H9 (cell line): ENCODE data around the gene ABHD13. TPM values are rescaled to one million over a fixed set of nuclear protein-coding genes. Genes with fewer than 3 reads are reported as not detected.
A peak's percentile ranks its signal among the peaks of the same experiment; 100 is the strongest.

Experiments
- DNase-seq: peaks from one replicate; pipeline ENCODE4 v3.0.0-alpha.2; 2017
- H2AFZ ChIP-seq: one replicate; pipeline ENCODE4 v1.6.1; 2013; ENCODE audit warnings: mild to moderate bottlenecking, low read length, control low read depth, moderate library complexity
- H2AK5ac ChIP-seq: 2 replicates; pipeline ENCODE4 v1.6.1; 2013; ENCODE audit warnings: low read length, control low read depth, mixed read lengths; ENCODE audit not compliant: insufficient read length
- H2BK120ac ChIP-seq: one replicate; pipeline ENCODE4 v1.6.1; 2013; ENCODE audit warnings: low read depth, mild to moderate bottlenecking, low read length, control low read depth, inconsistent platforms; ENCODE audit not compliant: poor library complexity, severe bottlenecking
- H2BK12ac ChIP-seq: 2 replicates; pipeline ENCODE4 v1.6.1; 2013; ENCODE audit warnings: low read length, control low read depth, mixed read lengths, low read depth; ENCODE audit not compliant: insufficient read length
- H2BK15ac ChIP-seq: 2 replicates; pipeline ENCODE4 v1.6.1; 2013; ENCODE audit warnings: low read depth, low read length, control low read depth
- H2BK20ac ChIP-seq: one replicate; pipeline ENCODE4 v1.6.1; 2013; ENCODE audit warnings: low read depth, mild to moderate bottlenecking, low read length, control low read depth, inconsistent platforms; ENCODE audit not compliant: poor library complexity, severe bottlenecking
- H2BK5ac ChIP-seq: 2 replicates; pipeline ENCODE4 v1.6.1; 2013; ENCODE audit warnings: low read length, control low read depth, mixed read lengths; ENCODE audit not compliant: insufficient read length
- H3K14ac ChIP-seq: 2 replicates; pipeline ENCODE4 v1.6.1; 2013; ENCODE audit warnings: low read length, control low read depth; ENCODE audit not compliant: insufficient read depth
- H3K18ac ChIP-seq: 2 replicates; pipeline ENCODE4 v1.6.1; 2013; ENCODE audit warnings: low read depth, mild to moderate bottlenecking, mixed read lengths, low read length, control low read depth; ENCODE audit not compliant: insufficient read length
- H3K23ac ChIP-seq: 2 replicates; pipeline ENCODE4 v1.6.1; 2013; ENCODE audit warnings: low read length, control low read depth, mixed read lengths, low read depth; ENCODE audit not compliant: insufficient read length
- H3K23me2 ChIP-seq: 2 replicates; pipeline ENCODE4 v1.6.1; 2013; ENCODE audit warnings: low read depth, mild to moderate bottlenecking, mixed read lengths, low read length, control low read depth; ENCODE audit not compliant: insufficient read length, poor library complexity, severe bottlenecking
- H3K27ac ChIP-seq: 2 replicates; pipeline ENCODE4 v1.5.1; 2013; ENCODE audit warnings: low read length, control low read depth, mixed read lengths, low read depth; ENCODE audit not compliant: insufficient read length
- H3K27me3 ChIP-seq: 2 replicates; pipeline ENCODE4 v1.6.1; 2013; ENCODE audit warnings: low read length, control low read depth, inconsistent platforms; ENCODE audit not compliant: insufficient read depth
- H3K4ac ChIP-seq: 2 replicates; pipeline ENCODE4 v1.6.1; 2013; ENCODE audit warnings: low read depth, mild to moderate bottlenecking, control low read depth, inconsistent platforms, low read length, moderate library complexity
- H3K4me1 ChIP-seq: 2 replicates; pipeline ENCODE4 v1.6.1; 2013; ENCODE audit warnings: low read length, control low read depth, inconsistent platforms; ENCODE audit not compliant: insufficient read depth
- H3K4me2 ChIP-seq: 2 replicates; pipeline ENCODE4 v1.6.1; 2013; ENCODE audit warnings: low read length, control low read depth, mixed read lengths; ENCODE audit not compliant: insufficient read length, insufficient read depth
- H3K56ac ChIP-seq: 2 replicates; pipeline ENCODE4 v1.6.1; 2013; ENCODE audit warnings: low read depth, mild to moderate bottlenecking, mixed read lengths, low read length, control low read depth; ENCODE audit not compliant: insufficient read length
- H3K79me1 ChIP-seq: 2 replicates; pipeline ENCODE4 v1.6.1; 2013; ENCODE audit warnings: low read depth, mild to moderate bottlenecking, moderate library complexity, low read length, control low read depth, inconsistent platforms; ENCODE audit not compliant: insufficient read depth, poor library complexity, severe bottlenecking
- H3K79me2 ChIP-seq: 2 replicates; pipeline ENCODE4 v1.6.1; 2013; ENCODE audit warnings: low read length, control low read depth, inconsistent platforms; ENCODE audit not compliant: insufficient read depth
- H3K9ac ChIP-seq: 2 replicates; pipeline ENCODE4 v1.6.1; 2013; ENCODE audit warnings: low read length, control low read depth, mixed read lengths; ENCODE audit not compliant: insufficient read length; ENCODE audit errors: extremely low read depth
- H3K9me3 ChIP-seq: one replicate; pipeline ENCODE4 v1.6.1; 2013; ENCODE audit warnings: low read depth, low read length, inconsistent platforms; ENCODE audit not compliant: control insufficient read depth
- H3T11ph ChIP-seq: one replicate; pipeline ENCODE4 v1.6.1; 2013; ENCODE audit warnings: mild to moderate bottlenecking, low read length, control low read depth, inconsistent platforms
- H4K20me1 ChIP-seq: one replicate; pipeline ENCODE4 v1.6.1; 2013; ENCODE audit not compliant: control insufficient read depth, insufficient read length, insufficient read depth
- H4K5ac ChIP-seq: 2 replicates; pipeline ENCODE4 v1.6.1; 2013; ENCODE audit warnings: low read depth, mild to moderate bottlenecking, mixed read lengths, low read length, control low read depth; ENCODE audit not compliant: insufficient read length
- H4K8ac ChIP-seq: replicated peaks from 2 replicates; pipeline ENCODE4 v1.6.1; 2013; ENCODE audit warnings: low read length, control low read depth, mixed read lengths, low read depth; ENCODE audit not compliant: insufficient read length
- H4K91ac ChIP-seq: 2 replicates; pipeline ENCODE4 v1.6.1; 2013; ENCODE audit warnings: low read depth, mild to moderate bottlenecking, moderate library complexity, mixed read lengths, low read length, control low read depth; ENCODE audit not compliant: insufficient read length
- H3K27ac Mint-ChIP-seq, 3 experiments: 2 replicates in 2 of 3; 3 replicates in 1 of 3; pipeline ENCODE4 v1.8.0; 2020 to 2021; ENCODE audit warnings: mixed read lengths in 3 of 3, mild to moderate bottlenecking in 1 of 3, moderate library complexity in 1 of 3
- H3K27me3 Mint-ChIP-seq: 2 replicates; pipeline ENCODE4 v1.8.0; 2021; ENCODE audit warnings: low read depth, mild to moderate bottlenecking, moderate library complexity, mixed read lengths
- H3K36me3 Mint-ChIP-seq, 3 experiments: 2 replicates in 2 of 3; 3 replicates in 1 of 3; pipeline ENCODE4 v1.8.0; 2020 to 2021; ENCODE audit warnings: low read depth in 3 of 3, mixed read lengths in 3 of 3; ENCODE audit not compliant: insufficient read depth in 1 of 3
- H3K4me1 Mint-ChIP-seq, 2 experiments: 2 replicates each; pipeline ENCODE4 v1.8.0; 2020; ENCODE audit warnings: mixed read lengths in 2 of 2
- H3K4me3 Mint-ChIP-seq, 2 experiments: 2 replicates in 1 of 2; 3 replicates in 1 of 2; pipeline ENCODE4 v1.8.0; 2020 to 2021; ENCODE audit warnings: mild to moderate bottlenecking in 2 of 2, mixed read lengths in 2 of 2, moderate library complexity in 1 of 2
- H3K9me3 Mint-ChIP-seq, 2 experiments: 2 replicates in 1 of 2; 3 replicates in 1 of 2; pipeline ENCODE4 v1.8.0; 2020; ENCODE audit warnings: mild to moderate bottlenecking in 2 of 2, mixed read lengths in 2 of 2, moderate library complexity in 1 of 2
- whole genome bisulfite sequencing: extraction: QIAGEN DNeasy Blood & Tissue Kit; methylation state at CpG from one replicate; pipeline ENCODE4 v1.1.7; 2013; ENCODE audit warnings: missing lambda C conversion rate, low lambda C conversion rate, mixed read lengths; ENCODE audit not compliant: insufficient read length; ENCODE audit errors: extremely low coverage; 5-methylcytosine and 5-hydroxymethylcytosine counted together
- total RNA-seq: library from RNA; stranded (reverse); gene quantifications from 2 replicates; pipeline ENCODE4 v1.2.1, GENCODE V29; 2021
- TF ChIP-seq, protein P1 (sequence below): fragments of 200-600 bp; sonication (generic); conservative IDR thresholded peaks from 3 replicates; pipeline ENCODE4 v1.8.0; 2021; ENCODE audit warnings: antibody characterized with exemption, mild to moderate bottlenecking

Gene ABHD13
- total RNA-seq, 1 experiment from 2014 or later: 6.2 TPM

DNA sequence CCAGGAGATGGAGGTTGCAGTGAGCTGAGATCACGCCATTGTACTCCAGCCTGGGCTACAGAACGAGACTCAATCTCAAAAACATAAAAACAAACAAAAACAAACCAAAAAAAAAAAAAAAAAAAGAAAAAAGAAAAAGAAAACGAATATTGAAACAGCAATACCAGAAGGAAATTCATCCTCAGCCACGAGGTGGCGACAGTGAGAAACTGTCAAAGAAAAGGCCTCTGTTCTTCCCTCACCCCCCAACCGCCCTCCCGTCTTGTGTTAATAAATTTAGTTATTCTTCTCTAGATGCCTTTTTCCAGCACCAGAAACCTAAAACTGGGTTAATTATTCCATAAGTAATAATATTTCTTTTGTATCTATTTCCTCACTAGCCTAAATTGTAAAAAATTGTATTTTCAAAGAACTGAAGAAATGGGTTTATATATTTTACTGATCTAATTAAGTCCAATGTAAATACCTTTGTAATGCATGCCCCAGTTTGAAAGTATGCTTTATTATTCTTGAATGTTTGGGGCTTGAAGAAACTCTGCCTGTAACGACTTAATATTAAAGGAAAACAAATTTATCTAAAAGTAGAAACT lies 41.4 kb upstream of the ABHD13 start:
- H3K27me3 Mint-ChIP-seq: no peaks in the 10 kb centered on the region
- Histone ChIP-seq H3K4me2 (no peak overlapping the region), H2BK12ac (no peak overlapping the region), H3K18ac (no peak overlapping the region), H3T11ph (no peak overlapping the region), H3K9ac (no peak overlapping the region), H2AK5ac (no peak overlapping the region), H2BK120ac (no peak overlapping the region), H3K23ac (no peak overlapping the region), H3K4me1 (no peaks in the 10 kb centered on the region), H2BK20ac (no peak overlapping the region), H3K79me1 (no peaks in the 10 kb centered on the region), H4K91ac (no peak overlapping the region), H4K8ac (no peak overlapping the region), H3K27me3 (no peaks in the 10 kb centered on the region), H2BK5ac (no peak overlapping the region), H3K4ac (no peak overlapping the region), H3K56ac (no peak overlapping the region), H3K27ac (no peak overlapping the region), H3K14ac (no peak overlapping the region), H2BK15ac (no peak overlapping the region), H3K9me3 (no peaks in the 10 kb centered on the region), H2AFZ (no peak overlapping the region), H4K5ac (no peak overlapping the region), H3K79me2 (no peaks in the 10 kb centered on the region), H3K23me2 (no peaks in the 10 kb centered on the region), H4K20me1 (no peaks in the 10 kb centered on the region)
- peaks cover 13 to 19% of the 10 kb centered on the region in 2 experiments for H3K9me3 Mint-ChIP-seq
- H3K36me3 Mint-ChIP-seq: peaks cover 0 to 12% (median 0%) of the 10 kb centered on the region in 3 experiments; a peak in 4 of 7 replicates
- no CpG with 5 or more reads among the region's 8 CpGs for WGBS
- TF ChIP-seq, protein P1, sequence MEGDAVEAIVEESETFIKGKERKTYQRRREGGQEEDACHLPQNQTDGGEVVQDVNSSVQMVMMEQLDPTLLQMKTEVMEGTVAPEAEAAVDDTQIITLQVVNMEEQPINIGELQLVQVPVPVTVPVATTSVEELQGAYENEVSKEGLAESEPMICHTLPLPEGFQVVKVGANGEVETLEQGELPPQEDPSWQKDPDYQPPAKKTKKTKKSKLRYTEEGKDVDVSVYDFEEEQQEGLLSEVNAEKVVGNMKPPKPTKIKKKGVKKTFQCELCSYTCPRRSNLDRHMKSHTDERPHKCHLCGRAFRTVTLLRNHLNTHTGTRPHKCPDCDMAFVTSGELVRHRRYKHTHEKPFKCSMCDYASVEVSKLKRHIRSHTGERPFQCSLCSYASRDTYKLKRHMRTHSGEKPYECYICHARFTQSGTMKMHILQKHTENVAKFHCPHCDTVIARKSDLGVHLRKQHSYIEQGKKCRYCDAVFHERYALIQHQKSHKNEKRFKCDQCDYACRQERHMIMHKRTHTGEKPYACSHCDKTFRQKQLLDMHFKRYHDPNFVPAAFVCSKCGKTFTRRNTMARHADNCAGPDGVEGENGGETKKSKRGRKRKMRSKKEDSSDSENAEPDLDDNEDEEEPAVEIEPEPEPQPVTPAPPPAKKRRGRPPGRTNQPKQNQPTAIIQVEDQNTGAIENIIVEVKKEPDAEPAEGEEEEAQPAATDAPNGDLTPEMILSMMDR: peak; percentile 77
- no peaks in the 10 kb centered on the region for H3K4me1 Mint-ChIP-seq
- H3K4me3 Mint-ChIP-seq: no peak overlapping the region
- no peak overlapping the region for H3K27ac Mint-ChIP-seq
- DNase-seq: no peak
